Neural cell (in vitro differentiated cells): ENCODE data around the gene TAGAP.

Source experiments
- EZH2 ChIP-seq: fragments of 200-600, 300-800 bp; shearing (Covaris generic), sonication (generic); IDR thresholded peaks from 2 replicates; pipeline ENCODE4 v1.6.1; 2014; ENCODE audit warnings: antibody characterized with exemption, low read length, borderline replicate concordance, mild to moderate bottlenecking; ENCODE audit not compliant: insufficient read depth, poor library complexity, severe bottlenecking
- MXI1 ChIP-seq: fragments of 450-650 bp; conservative IDR thresholded peaks from 2 replicates; pipeline ENCODE4 v1.6.1; 2014; ENCODE audit warnings: antibody characterized with exemption, mild to moderate bottlenecking; ENCODE audit not compliant: poor library complexity, severe bottlenecking
- POLR2AphosphoS5 ChIP-seq: IDR thresholded peaks from 2 replicates; pipeline ENCODE4 v1.6.1; 2012
- TF ChIP-seq, protein P1 (sequence below): fragments of 450-650 bp; IDR thresholded peaks from 2 replicates; pipeline ENCODE4 v1.5.1; 2014; ENCODE audit warnings: antibody characterized with exemption, mild to moderate bottlenecking, moderate library complexity; ENCODE audit not compliant: poor library complexity, severe bottlenecking
- TF ChIP-seq, protein P2 (sequence below): IDR thresholded peaks from 2 replicates; pipeline ENCODE4 v1.6.1; 2012; ENCODE audit warnings: borderline replicate concordance

DNA sequence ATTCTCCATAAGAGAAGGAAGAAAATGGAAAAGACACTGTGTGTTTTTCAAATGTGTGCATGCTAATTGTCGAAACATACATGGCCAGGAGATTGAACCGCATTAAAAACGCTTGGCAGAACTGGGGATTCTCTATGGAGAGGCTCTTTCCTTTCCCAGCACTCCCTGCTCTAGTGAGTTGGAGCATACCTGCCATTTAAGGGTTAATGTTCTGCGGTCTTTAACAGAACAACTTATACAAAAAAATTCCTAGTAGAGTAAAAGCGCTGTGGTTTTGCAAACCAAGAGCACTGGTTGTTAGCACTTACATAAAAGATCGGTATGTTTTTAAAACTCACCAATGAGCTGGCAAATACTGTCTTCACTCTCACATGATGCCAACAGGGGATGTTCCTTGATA is 1.5 kb downstream of the TAGAP start:
- TF ChIP-seq, protein P1, sequence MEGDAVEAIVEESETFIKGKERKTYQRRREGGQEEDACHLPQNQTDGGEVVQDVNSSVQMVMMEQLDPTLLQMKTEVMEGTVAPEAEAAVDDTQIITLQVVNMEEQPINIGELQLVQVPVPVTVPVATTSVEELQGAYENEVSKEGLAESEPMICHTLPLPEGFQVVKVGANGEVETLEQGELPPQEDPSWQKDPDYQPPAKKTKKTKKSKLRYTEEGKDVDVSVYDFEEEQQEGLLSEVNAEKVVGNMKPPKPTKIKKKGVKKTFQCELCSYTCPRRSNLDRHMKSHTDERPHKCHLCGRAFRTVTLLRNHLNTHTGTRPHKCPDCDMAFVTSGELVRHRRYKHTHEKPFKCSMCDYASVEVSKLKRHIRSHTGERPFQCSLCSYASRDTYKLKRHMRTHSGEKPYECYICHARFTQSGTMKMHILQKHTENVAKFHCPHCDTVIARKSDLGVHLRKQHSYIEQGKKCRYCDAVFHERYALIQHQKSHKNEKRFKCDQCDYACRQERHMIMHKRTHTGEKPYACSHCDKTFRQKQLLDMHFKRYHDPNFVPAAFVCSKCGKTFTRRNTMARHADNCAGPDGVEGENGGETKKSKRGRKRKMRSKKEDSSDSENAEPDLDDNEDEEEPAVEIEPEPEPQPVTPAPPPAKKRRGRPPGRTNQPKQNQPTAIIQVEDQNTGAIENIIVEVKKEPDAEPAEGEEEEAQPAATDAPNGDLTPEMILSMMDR: no peak
- TF ChIP-seq, protein P2, sequence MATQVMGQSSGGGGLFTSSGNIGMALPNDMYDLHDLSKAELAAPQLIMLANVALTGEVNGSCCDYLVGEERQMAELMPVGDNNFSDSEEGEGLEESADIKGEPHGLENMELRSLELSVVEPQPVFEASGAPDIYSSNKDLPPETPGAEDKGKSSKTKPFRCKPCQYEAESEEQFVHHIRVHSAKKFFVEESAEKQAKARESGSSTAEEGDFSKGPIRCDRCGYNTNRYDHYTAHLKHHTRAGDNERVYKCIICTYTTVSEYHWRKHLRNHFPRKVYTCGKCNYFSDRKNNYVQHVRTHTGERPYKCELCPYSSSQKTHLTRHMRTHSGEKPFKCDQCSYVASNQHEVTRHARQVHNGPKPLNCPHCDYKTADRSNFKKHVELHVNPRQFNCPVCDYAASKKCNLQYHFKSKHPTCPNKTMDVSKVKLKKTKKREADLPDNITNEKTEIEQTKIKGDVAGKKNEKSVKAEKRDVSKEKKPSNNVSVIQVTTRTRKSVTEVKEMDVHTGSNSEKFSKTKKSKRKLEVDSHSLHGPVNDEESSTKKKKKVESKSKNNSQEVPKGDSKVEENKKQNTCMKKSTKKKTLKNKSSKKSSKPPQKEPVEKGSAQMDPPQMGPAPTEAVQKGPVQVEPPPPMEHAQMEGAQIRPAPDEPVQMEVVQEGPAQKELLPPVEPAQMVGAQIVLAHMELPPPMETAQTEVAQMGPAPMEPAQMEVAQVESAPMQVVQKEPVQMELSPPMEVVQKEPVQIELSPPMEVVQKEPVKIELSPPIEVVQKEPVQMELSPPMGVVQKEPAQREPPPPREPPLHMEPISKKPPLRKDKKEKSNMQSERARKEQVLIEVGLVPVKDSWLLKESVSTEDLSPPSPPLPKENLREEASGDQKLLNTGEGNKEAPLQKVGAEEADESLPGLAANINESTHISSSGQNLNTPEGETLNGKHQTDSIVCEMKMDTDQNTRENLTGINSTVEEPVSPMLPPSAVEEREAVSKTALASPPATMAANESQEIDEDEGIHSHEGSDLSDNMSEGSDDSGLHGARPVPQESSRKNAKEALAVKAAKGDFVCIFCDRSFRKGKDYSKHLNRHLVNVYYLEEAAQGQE: no peak
- TF ChIP-seq EZH2 (no peak), POLR2AphosphoS5 (no peak), MXI1 (no peak)
